HEK293T (cell line): ENCODE results near the gene C6orf47.

Experiments
- CTCF ChIA-PET: fragments of 350-600 bp; formaldehyde crosslinking; extraction: SDS; loops from one replicate; lab custom pipeline; 2021; ENCODE audit warnings: antibody characterized with exemption, inconsistent platforms; lab: Yijun Ruan, JAX
- POLR2A ChIA-PET: fragments of 350-600 bp; formaldehyde crosslinking; extraction: SDS; loops from one replicate; lab custom pipeline; 2020; ENCODE audit warnings: antibody characterized with exemption, inconsistent platforms; lab: Yijun Ruan, JAX
- DNase-seq: peaks from one replicate; pipeline ENCODE4 v3.0.0; 2012; ENCODE audit warnings: mixed read lengths; ENCODE audit errors: extremely low spot score
- ARNT ChIP-seq: fragments of 450-650 bp; IDR thresholded peaks from 2 replicates; pipeline ENCODE4 v1.6.1; 2017; ENCODE audit warnings: mild to moderate bottlenecking
- BHLHE40 ChIP-seq: fragments of 450-650 bp; IDR thresholded peaks from 2 replicates; pipeline ENCODE4 v1.6.1; 2016; ENCODE audit warnings: mild to moderate bottlenecking, moderate library complexity, borderline replicate concordance
- CTBP1 ChIP-seq: fragments of 450-650 bp; IDR thresholded peaks from 2 replicates; pipeline ENCODE4 v1.6.1; 2016; ENCODE audit warnings: borderline replicate concordance
- ELF4 ChIP-seq: fragments of 450-650 bp; IDR thresholded peaks from 2 replicates; pipeline ENCODE4 v1.6.1; 2017; ENCODE audit warnings: antibody characterized with exemption
- FOXA1 ChIP-seq: fragments of 450-650 bp; IDR thresholded peaks from 2 replicates; pipeline ENCODE4 v1.6.1; 2016; ENCODE audit warnings: mild to moderate bottlenecking
- FOXK2 ChIP-seq: fragments of 450-650 bp; IDR thresholded peaks from 2 replicates; pipeline ENCODE4 v1.6.1; 2016; ENCODE audit warnings: mild to moderate bottlenecking
- FOXM1 ChIP-seq: fragments of 450-650 bp; IDR thresholded peaks from 2 replicates; pipeline ENCODE4 v1.6.1; 2017; ENCODE audit warnings: mild to moderate bottlenecking, borderline replicate concordance
- HDGF ChIP-seq: fragments of 450-650 bp; IDR thresholded peaks from 2 replicates; pipeline ENCODE4 v1.6.1; 2017; ENCODE audit warnings: antibody characterized with exemption, borderline replicate concordance
- L3MBTL2 ChIP-seq: fragments of 450-650 bp; conservative IDR thresholded peaks from 2 replicates; pipeline ENCODE4 v1.6.1; 2016; ENCODE audit warnings: mild to moderate bottlenecking
- LEF1 ChIP-seq: fragments of 450-650 bp; IDR thresholded peaks from 2 replicates; pipeline ENCODE4 v1.6.1; 2017; ENCODE audit warnings: mild to moderate bottlenecking, borderline replicate concordance
- NFRKB ChIP-seq: fragments of 450-650 bp; IDR thresholded peaks from 2 replicates; pipeline ENCODE4 v1.6.1; 2016; ENCODE audit warnings: mild to moderate bottlenecking, moderate library complexity
- PKNOX1 ChIP-seq: fragments of 450-650 bp; IDR thresholded peaks from 2 replicates; pipeline ENCODE4 v1.6.1; 2016
- SP1 ChIP-seq: fragments of 450-650 bp; IDR thresholded peaks from 2 replicates; pipeline ENCODE4 v1.6.1; 2017
- SUZ12 ChIP-seq: fragments of 450-650 bp; IDR thresholded peaks from 2 replicates; pipeline ENCODE4 v1.6.1; 2016; ENCODE audit warnings: mild to moderate bottlenecking
- TARDBP ChIP-seq: fragments of 450-650 bp; IDR thresholded peaks from 2 replicates; pipeline ENCODE4 v1.6.1; 2016
- ZNF384 ChIP-seq: fragments of 450-650 bp; IDR thresholded peaks from 2 replicates; pipeline ENCODE4 v1.6.1; 2016

The C6orf47 gene

GRCh38 chr6:31686483-31686882 is 25.9 kb upstream of the C6orf47 start:
- ChIA-PET CTCF (interaction anchor here (0.6 kb wide), 1 partner anchor 87 kb away, joined by 3 read pairs; no protein-coding TSS in a partner anchor), POLR2A (interaction anchor here (1.9 kb wide), 1 partner anchor 16 kb away, joined by 6 read pairs; the partner anchor contains the start of gene ABHD16A)
- no peak for DNase-seq
- TF ChIP-seq ELF4 (no peak), HDGF (no peak), LEF1 (no peak)

- TF ChIP-seq SUZ12 (no peak), SP1 (no peak), FOXA1 (no peak), ARNT (no peak), FOXK2 (no peak), TARDBP (no peak), BHLHE40 (no peak), FOXM1 (no peak), ZNF384 (no peak)
- no peak for DNase-seq
- ChIA-PET POLR2A (interaction anchor here (0.9 to 2.2 kb wide), 8 partner anchors 8 to 147 kb away, joined by 3 to 8 read pairs (median 4); partner anchors contain the start of genes ABHD16A, HSPA1A, HSPA1B and HSPA1L), CTCF (interaction anchor here (0.8 kb wide), 1 partner anchor 54 kb away, joined by 3 read pairs; no protein-coding TSS in a partner anchor)
These were observed 23.0 kb upstream of the C6orf47 start for GRCh38 chr6:31683591-31683990.

GRCh38 chr6:31681135-31681671 is 20.6 kb upstream of the C6orf47 start:
- ChIA-PET POLR2A (interaction anchor here (1.0 kb wide), 1 partner anchor 21 kb away, joined by 3 read pairs; the partner anchor contains the start of gene C6orf47), CTCF (interaction anchor here (1.5 kb wide), 1 partner anchor 88 kb away, joined by 6 read pairs; no protein-coding TSS in a partner anchor)
- DNase-seq: no peak
- no peak for TF ChIP-seq FOXM1
- no peak for TF ChIP-seq ZNF384
- no peak for TF ChIP-seq SUZ12
- no peak for TF ChIP-seq NFRKB
- TF ChIP-seq L3MBTL2: no peak

- TF ChIP-seq FOXA1 (no peak), HDGF (no peak), L3MBTL2 (no peak), ARNT (no peak), FOXK2 (no peak), SP1 (no peak), LEF1 (no peak), ZNF384 (no peak), SUZ12 (no peak), NFRKB (no peak)
- DNase-seq: peak; percentile 82
- CTCF ChIA-PET: interaction anchor here (0.6 to 1.5 kb wide), 3 partner anchors 57 to 229 kb away, joined by 3 to 6 read pairs (median 5); no protein-coding TSS in a partner anchor
- POLR2A ChIA-PET: interaction anchor here (1.0 kb wide), 1 partner anchor 20 kb away, joined by 3 read pairs; the partner anchor contains the start of gene C6orf47
These were observed 19.9 kb upstream of the C6orf47 start, which contains the start of gene LY6G5C for GRCh38 chr6:31680226-31681134. LY6G5C (minus strand) TSS chr6:31681067; CDS start chr6:31680373, 694 bp downstream.

GRCh38 chr6:31677955-31678354 is 17.4 kb upstream of the C6orf47 start:
- ChIA-PET CTCF (no interaction called here), POLR2A (interaction anchor here (0.7 to 1.8 kb wide), 3 partner anchors 17 to 152 kb away, joined by 3 to 5 read pairs (median 3); partner anchors contain the start of genes C6orf47 and MSH5)
- no peak for TF ChIP-seq HDGF
- TF ChIP-seq FOXK2: no peak
- TF ChIP-seq CTBP1: no peak
- TF ChIP-seq ZNF384: no peak
- TF ChIP-seq SUZ12: no peak
- no peak for TF ChIP-seq L3MBTL2
- TF ChIP-seq ARNT: no peak
- no peak for TF ChIP-seq PKNOX1
- no peak for TF ChIP-seq FOXM1
- no peak for TF ChIP-seq LEF1
- TF ChIP-seq BHLHE40: no peak
- TF ChIP-seq SP1: no peak
- no peak for TF ChIP-seq ELF4
- no peak for TF ChIP-seq NFRKB
- no peak for DNase-seq

- ChIA-PET POLR2A (interaction anchor here (1.8 kb wide), 1 partner anchor 16 kb away, joined by 5 read pairs; the partner anchor contains the start of gene C6orf47), CTCF (no interaction called here)
- DNase-seq: no peak
- TF ChIP-seq CTBP1 (no peak), BHLHE40 (no peak), ARNT (no peak)
These were observed 16.3 kb upstream of the C6orf47 start for GRCh38 chr6:31676904-31677303.
